ENCODE data around the gene POLR3H.
A peak's percentile ranks its signal among the peaks of the same experiment; 100 is the strongest.

POLR3H gene

GRCh38 chr22:41518048-41518347 lies 26.3 kb downstream of the POLR3H start:
- TF ChIP-seq CTCF (IDR thresholded peaks at IDR 0.05; ENCODE audit: control insufficient read depth, extremely low read depth, insufficient read depth) = no peak
- no peak overlapping the region for H3K4me3 ChIP-seq (ENCODE audit: low read depth, low read length)
- no peak for DNase-seq (ENCODE audit: low read depth)

- peak; percentile 86 for TF ChIP-seq CTCF (IDR thresholded peaks at IDR 0.05; ENCODE audit: control insufficient read depth, extremely low read depth, insufficient read depth)
- no peak overlapping the region for H3K4me3 ChIP-seq (ENCODE audit: low read depth, low read length)
- no peak for DNase-seq (ENCODE audit: low read depth)
Measured at GRCh38 chr22:41517172-41518047, 26.9 kb downstream of the POLR3H start.

- no peak for DNase-seq (ENCODE audit: low read depth)
- H3K4me3 ChIP-seq (ENCODE audit: low read depth, low read length) = no peak overlapping the region
- TF ChIP-seq CTCF (IDR thresholded peaks at IDR 0.05; ENCODE audit: control insufficient read depth, extremely low read depth, insufficient read depth) = no peak
Measured at GRCh38 chr22:41516462-41516861, 27.8 kb downstream of the POLR3H start.

- H3K4me3 ChIP-seq (ENCODE audit: low read depth, low read length) = no peak overlapping the region
- no peak for DNase-seq (ENCODE audit: low read depth)
- TF ChIP-seq CTCF (IDR thresholded peaks at IDR 0.05; ENCODE audit: control insufficient read depth, extremely low read depth, insufficient read depth) = no peak
Measured at GRCh38 chr22:41513391-41513790, 30.9 kb downstream of the POLR3H start.

- DNase-seq (ENCODE audit: low read depth) = peak; percentile 40
- TF ChIP-seq CTCF (IDR thresholded peaks at IDR 0.05; ENCODE audit: control insufficient read depth, extremely low read depth, insufficient read depth) = no peak
- no peak overlapping the region for H3K4me3 ChIP-seq (ENCODE audit: low read depth, low read length)
Measured at GRCh38 chr22:41512421-41513194, 31.7 kb downstream of the POLR3H start.

- no peak for TF ChIP-seq CTCF (IDR thresholded peaks at IDR 0.05; ENCODE audit: control insufficient read depth, extremely low read depth, insufficient read depth)
- no peak overlapping the region for H3K4me3 ChIP-seq (ENCODE audit: low read depth, low read length)
- no peak for DNase-seq (ENCODE audit: low read depth)
Measured at GRCh38 chr22:41511521-41511968, 32.7 kb downstream of the POLR3H start.
